Fibroblast of lung (primary cell): ENCODE measurements around the gene ADARB1. TPM values are rescaled to one million over a fixed set of nuclear protein-coding genes. Genes with fewer than 3 reads are reported as not detected.
A peak's percentile ranks its signal among the peaks of the same experiment; 100 is the strongest.

ENCODE experiments used
- DNase-seq, 2 donors: peaks; one replicate each; pipeline versions ENCODE4 v3.0.0 to v3.0.0-alpha.2; 2010; ENCODE audit warnings: low read depth in 2 of 2
- H2AFZ ChIP-seq: 2 replicates; pipeline ENCODE4 v1.5.1; 2012; ENCODE audit warnings: low read length, control low read depth, inconsistent platforms
- H3K27ac ChIP-seq: 2 replicates; pipeline ENCODE4 v1.5.1; 2011; ENCODE audit warnings: low read length, control low read depth; ENCODE audit not compliant: insufficient read depth
- H3K27me3 ChIP-seq: 2 replicates; pipeline ENCODE4 v1.5.1; 2011; ENCODE audit warnings: mild to moderate bottlenecking, low read length; ENCODE audit not compliant: control insufficient read depth, insufficient read depth
- H3K36me3 ChIP-seq: 2 replicates; pipeline ENCODE4 v1.5.1; 2011; ENCODE audit warnings: low read length; ENCODE audit not compliant: control insufficient read depth, insufficient read depth
- H3K4me1 ChIP-seq: 2 replicates; pipeline ENCODE4 v1.5.1; 2011; ENCODE audit warnings: low read length; ENCODE audit not compliant: control insufficient read depth, insufficient read depth; ENCODE audit errors: extremely low read depth
- H3K4me2 ChIP-seq: 2 replicates; pipeline ENCODE4 v1.5.1; 2011; ENCODE audit warnings: low read length, control low read depth; ENCODE audit not compliant: insufficient read depth; ENCODE audit errors: extremely low read depth
- H3K4me3 ChIP-seq, 4 experiments: fragments of 200-600 bp in 1 of 4; sonication (generic) in 1 of 4; replicated peaks in 1 of 4; 2 replicates each; pipeline ENCODE4 v1.5.1; 2011 to 2016; ENCODE audit warnings: low read length in 4 of 4, low read depth in 3 of 4, mild to moderate bottlenecking in 3 of 4, control low read depth in 2 of 4, inconsistent platforms in 1 of 4, mixed read lengths in 1 of 4; ENCODE audit not compliant: insufficient read depth in 1 of 4; ENCODE audit errors: control extremely low read depth in 1 of 4
- H3K79me2 ChIP-seq: 2 replicates; pipeline ENCODE4 v1.5.1; 2012; ENCODE audit warnings: mild to moderate bottlenecking, low read length, inconsistent platforms; ENCODE audit not compliant: control insufficient read depth, insufficient read depth
- H3K9ac ChIP-seq: 2 replicates; pipeline ENCODE4 v1.5.1; 2011; ENCODE audit warnings: mild to moderate bottlenecking, low read length, control low read depth; ENCODE audit not compliant: insufficient read depth
- H3K9me3 ChIP-seq: 2 replicates; pipeline ENCODE4 v1.5.1; 2012; ENCODE audit warnings: low read depth, low read length; ENCODE audit not compliant: control insufficient read depth, insufficient read depth
- H4K20me1 ChIP-seq: 2 replicates; pipeline ENCODE4 v1.5.1; 2011; ENCODE audit warnings: low read length; ENCODE audit not compliant: control insufficient read depth, insufficient read depth; ENCODE audit errors: extremely low read depth
- EZH2 ChIP-seq: IDR thresholded peaks from 2 replicates; pipeline ENCODE4 v1.5.1; 2012; ENCODE audit warnings: low read length, control low read depth, mild to moderate bottlenecking; ENCODE audit errors: missing control alignments
- polyA plus RNA-seq, 2 donors: library from polyadenylated mRNA; depleted of rRNA in 1 of 2; stranded (reverse) in 1 of 2; unstranded in 1 of 2; fragments of >200 nt; gene quantifications; 2 replicates each; pipeline ENCODE4 v1.2.1, GENCODE V29; 2011 to 2012; ENCODE audit warnings: missing spikeins in 1 of 2
- total RNA-seq: library from RNA; depleted of rRNA; stranded (reverse); fragments of >200 nt; gene quantifications from 2 replicates; pipeline ENCODE4 v1.2.1, GENCODE V29; 2014
- TF ChIP-seq, protein P1 (sequence below), 2 donors: IDR thresholded peaks in 1 of 2; conservative IDR thresholded peaks in 1 of 2; 1 replicate in 1 of 2; 2 replicates in 1 of 2; pipeline ENCODE4 v1.5.1; 2011 to 2012; ENCODE audit warnings: low read length in 2 of 2, control low read depth in 1 of 2, inconsistent platforms in 1 of 2, low read depth in 1 of 2, mild to moderate bottlenecking in 1 of 2

The ADARB1 gene
- total and polyA plus RNA-seq, 2 donors (not counting 1 experiment from before 2014, with no cell fraction given) = 20.2 to 25.3 TPM

- H2AFZ ChIP-seq = no peak overlapping the region
- no peaks in the 10 kb centered on the region for H3K79me2 ChIP-seq
- DNase-seq = no peak
- no peak for TF ChIP-seq EZH2
- TF ChIP-seq, protein P1, sequence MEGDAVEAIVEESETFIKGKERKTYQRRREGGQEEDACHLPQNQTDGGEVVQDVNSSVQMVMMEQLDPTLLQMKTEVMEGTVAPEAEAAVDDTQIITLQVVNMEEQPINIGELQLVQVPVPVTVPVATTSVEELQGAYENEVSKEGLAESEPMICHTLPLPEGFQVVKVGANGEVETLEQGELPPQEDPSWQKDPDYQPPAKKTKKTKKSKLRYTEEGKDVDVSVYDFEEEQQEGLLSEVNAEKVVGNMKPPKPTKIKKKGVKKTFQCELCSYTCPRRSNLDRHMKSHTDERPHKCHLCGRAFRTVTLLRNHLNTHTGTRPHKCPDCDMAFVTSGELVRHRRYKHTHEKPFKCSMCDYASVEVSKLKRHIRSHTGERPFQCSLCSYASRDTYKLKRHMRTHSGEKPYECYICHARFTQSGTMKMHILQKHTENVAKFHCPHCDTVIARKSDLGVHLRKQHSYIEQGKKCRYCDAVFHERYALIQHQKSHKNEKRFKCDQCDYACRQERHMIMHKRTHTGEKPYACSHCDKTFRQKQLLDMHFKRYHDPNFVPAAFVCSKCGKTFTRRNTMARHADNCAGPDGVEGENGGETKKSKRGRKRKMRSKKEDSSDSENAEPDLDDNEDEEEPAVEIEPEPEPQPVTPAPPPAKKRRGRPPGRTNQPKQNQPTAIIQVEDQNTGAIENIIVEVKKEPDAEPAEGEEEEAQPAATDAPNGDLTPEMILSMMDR (conservative IDR thresholded peaks at IDR 0.05 in 1 of 2, IDR thresholded peaks at IDR 0.05 in 1 of 2; ENCODE audit: low read depth in 1 of 2, low read length in 2 of 2) = no peak
- no peak overlapping the region for H3K27ac ChIP-seq
- no peaks in the 10 kb centered on the region for H3K9me3 ChIP-seq
- no peak overlapping the region for H3K4me3 ChIP-seq
- H3K36me3 ChIP-seq = no peaks in the 10 kb centered on the region
- H3K27me3 ChIP-seq = peaks cover 29% of the 10 kb centered on the region
- no peaks in the 10 kb centered on the region for H4K20me1 ChIP-seq
- no peak overlapping the region for H3K4me2 ChIP-seq
- peaks cover 3% of the 10 kb centered on the region for H3K4me1 ChIP-seq
- no peak overlapping the region for H3K9ac ChIP-seq
Observed at GRCh38 chr21:45252448-45252925, 178.1 kb downstream of the ADARB1 start.

DNA sequence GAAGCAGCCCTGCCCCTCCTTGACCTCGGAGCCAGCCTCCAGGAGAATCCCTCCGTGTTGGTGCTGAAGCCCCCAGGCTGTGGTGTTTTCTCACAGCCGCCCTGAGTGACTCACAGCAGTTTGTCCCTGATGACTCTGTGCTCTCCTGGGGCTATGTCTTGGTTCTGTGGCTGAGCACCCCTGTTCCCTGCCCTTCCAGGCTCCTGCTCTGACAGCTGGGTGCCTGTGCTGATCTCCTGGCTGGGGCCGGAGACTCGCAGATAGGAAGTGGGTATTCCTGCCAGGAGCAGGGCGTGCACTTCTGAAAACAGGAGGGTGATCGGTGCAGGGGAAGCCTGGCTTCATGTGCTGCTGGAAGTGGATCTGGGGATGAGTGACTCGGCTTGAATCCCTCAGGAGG lies 178.8 kb downstream of the ADARB1 start:
- Histone ChIP-seq H3K9me3 (no peaks in the 10 kb centered on the region), H3K9ac (no peak overlapping the region), H3K27me3 (peaks cover 24% of the 10 kb centered on the region), H3K4me3 (no peak overlapping the region), H3K27ac (no peak overlapping the region), H4K20me1 (no peaks in the 10 kb centered on the region), H3K4me1 (peaks cover 3% of the 10 kb centered on the region), H2AFZ (no peak overlapping the region), H3K36me3 (no peaks in the 10 kb centered on the region), H3K79me2 (no peaks in the 10 kb centered on the region), H3K4me2 (no peak overlapping the region)
- TF ChIP-seq, protein P1 (conservative IDR thresholded peaks at IDR 0.05 in 1 of 2, IDR thresholded peaks at IDR 0.05 in 1 of 2; ENCODE audit: low read depth in 1 of 2, low read length in 2 of 2) = no peak
- TF ChIP-seq EZH2 = no peak
- DNase-seq = peak in 1 of 2 donors; percentile 36

- no peak overlapping the region for H2AFZ ChIP-seq
- no peak for DNase-seq
Observed at GRCh38 chr21:45253633-45254459, 179.5 kb downstream of the ADARB1 start.

More at GRCh38 chr21:45253633-45254459, 179.5 kb downstream of the ADARB1 start:
- Histone ChIP-seq H4K20me1 (no peaks in the 10 kb centered on the region), H3K9me3 (no peaks in the 10 kb centered on the region), H3K4me3 (no peak overlapping the region), H3K9ac (no peak overlapping the region), H3K4me2 (no peak overlapping the region), H3K27me3 (peaks cover 19% of the 10 kb centered on the region), H3K79me2 (no peaks in the 10 kb centered on the region), H3K36me3 (no peaks in the 10 kb centered on the region), H3K27ac (no peak overlapping the region), H3K4me1 (peaks cover 2% of the 10 kb centered on the region)
- TF ChIP-seq, protein P1 (conservative IDR thresholded peaks at IDR 0.05 in 1 of 2, IDR thresholded peaks at IDR 0.05 in 1 of 2; ENCODE audit: low read depth in 1 of 2, low read length in 2 of 2) = no peak
